ENCODE measurements around the gene CCDC148. TPM values are rescaled to one million over a fixed set of nuclear protein-coding genes. Genes with fewer than 3 reads are reported as not detected.

Gene CCDC148
- total RNA-seq, 2 donors from 2014 or later: 2.7 to 5.0 TPM

- Mint-ChIP-seq H3K27ac (no peak overlapping the region), H3K4me1 (no peaks in the 10 kb centered on the region), H3K9me3 (no peaks in the 10 kb centered on the region), H3K27me3 (ENCODE audit: insufficient read depth) (no peaks in the 10 kb centered on the region), H3K36me3 (ENCODE audit: low read depth) (no peaks in the 10 kb centered on the region), H3K4me3 (no peak overlapping the region)
- 90 to 95% methylated on average over 6 of the region's 6 CpGs for WGBS, 2 experiments (ENCODE audit: insufficient coverage in 1 of 2, insufficient read length in 1 of 2)
- Histone ChIP-seq H3K4me1 (ENCODE audit: control insufficient read depth, insufficient read depth, low read length) (no peaks in the 10 kb centered on the region), H3K9ac (ENCODE audit: extremely low read depth, low read length, poor library complexity, severe bottlenecking) (no peak overlapping the region), H3K27ac (ENCODE audit: low read depth, low read length) (no peak overlapping the region), H3K9me3 (ENCODE audit: control insufficient read depth, low read length) (no peaks in the 10 kb centered on the region), H3K27me3 (ENCODE audit: control insufficient read depth, insufficient read depth, low read length, poor library complexity, severe bottlenecking) (no peaks in the 10 kb centered on the region), H3K36me3 (ENCODE audit: control insufficient read depth, insufficient read depth, low read length) (no peaks in the 10 kb centered on the region), H3K4me3 (ENCODE audit: low read length) (no peak overlapping the region)
- no peak for DNase-seq
- TF ChIP-seq CTCF (conservative IDR thresholded peaks at IDR 0.05): no peak
Measured at GRCh38 chr2:158202161-158202815, 254.3 kb downstream of the CCDC148 start.

- H3K4me3 ChIP-seq (ENCODE audit: low read length): no peak overlapping the region
- Mint-ChIP-seq H3K4me1 (no peaks in the 10 kb centered on the region), H3K27ac (no peak overlapping the region), H3K36me3 (ENCODE audit: low read depth) (no peaks in the 10 kb centered on the region), H3K4me3 (no peak overlapping the region), H3K9me3 (no peaks in the 10 kb centered on the region), H3K27me3 (ENCODE audit: insufficient read depth) (no peaks in the 10 kb centered on the region)
- H3K36me3 ChIP-seq (ENCODE audit: control insufficient read depth, insufficient read depth, low read length): no peaks in the 10 kb centered on the region
- no peak overlapping the region for H3K27ac ChIP-seq (ENCODE audit: low read depth, low read length)
- H3K9me3 ChIP-seq (ENCODE audit: control insufficient read depth, low read length): no peaks in the 10 kb centered on the region
- H3K4me1 ChIP-seq (ENCODE audit: control insufficient read depth, insufficient read depth, low read length): no peaks in the 10 kb centered on the region
- TF ChIP-seq CTCF (conservative IDR thresholded peaks at IDR 0.05): no peak
- no peak for DNase-seq
- no peaks in the 10 kb centered on the region for H3K27me3 ChIP-seq (ENCODE audit: control insufficient read depth, insufficient read depth, low read length, poor library complexity, severe bottlenecking)
- WGBS, 2 experiments (ENCODE audit: insufficient coverage in 1 of 2, insufficient read length in 1 of 2): 85 to 89% methylated on average over 1 to 2 of the region's 2 CpGs
- H3K9ac ChIP-seq (ENCODE audit: extremely low read depth, low read length, poor library complexity, severe bottlenecking): no peak overlapping the region
Measured at GRCh38 chr2:158199928-158200650, 256.5 kb downstream of the CCDC148 start.

GRCh38 chr2:158197940-158198339 is 258.6 kb downstream of the CCDC148 start:
- Histone ChIP-seq H3K9me3 (ENCODE audit: control insufficient read depth, low read length) (no peaks in the 10 kb centered on the region), H3K27ac (ENCODE audit: low read depth, low read length) (no peak overlapping the region), H3K9ac (ENCODE audit: extremely low read depth, low read length, poor library complexity, severe bottlenecking) (no peak overlapping the region), H3K4me3 (ENCODE audit: low read length) (no peak overlapping the region), H3K27me3 (ENCODE audit: control insufficient read depth, insufficient read depth, low read length, poor library complexity, severe bottlenecking) (no peaks in the 10 kb centered on the region), H3K4me1 (ENCODE audit: control insufficient read depth, insufficient read depth, low read length) (no peaks in the 10 kb centered on the region), H3K36me3 (ENCODE audit: control insufficient read depth, insufficient read depth, low read length) (no peaks in the 10 kb centered on the region)
- Mint-ChIP-seq H3K27ac (no peak overlapping the region), H3K9me3 (no peaks in the 10 kb centered on the region), H3K36me3 (ENCODE audit: low read depth) (no peaks in the 10 kb centered on the region), H3K4me1 (no peaks in the 10 kb centered on the region), H3K4me3 (no peak overlapping the region), H3K27me3 (ENCODE audit: insufficient read depth) (no peaks in the 10 kb centered on the region)
- TF ChIP-seq CTCF (conservative IDR thresholded peaks at IDR 0.05): no peak
- 80 to 93% methylated on average over 1 of the region's 1 CpG for WGBS, 2 experiments (ENCODE audit: insufficient coverage in 1 of 2, insufficient read length in 1 of 2)
- no peak for DNase-seq

Data from endodermal cell (in vitro differentiated cells).